MM.1S (cell line): ENCODE data around the gene E2F2.

Experiments
- CTCF ChIP-seq: fragments of 300-600 bp; sonication (generic); IDR thresholded peaks from 2 replicates; pipeline ENCODE4 v1.5.1; 2016; ENCODE audit warnings: antibody characterized with exemption, low read length, mixed read lengths
- EZH2 ChIP-seq: fragments of 300-600 bp; sonication (generic); optimal IDR thresholded peaks from 2 replicates; pipeline ENCODE3; 2017; ENCODE audit warnings: low read depth, mild to moderate bottlenecking, antibody characterized with exemption, low read length, mixed read lengths

DNA sequence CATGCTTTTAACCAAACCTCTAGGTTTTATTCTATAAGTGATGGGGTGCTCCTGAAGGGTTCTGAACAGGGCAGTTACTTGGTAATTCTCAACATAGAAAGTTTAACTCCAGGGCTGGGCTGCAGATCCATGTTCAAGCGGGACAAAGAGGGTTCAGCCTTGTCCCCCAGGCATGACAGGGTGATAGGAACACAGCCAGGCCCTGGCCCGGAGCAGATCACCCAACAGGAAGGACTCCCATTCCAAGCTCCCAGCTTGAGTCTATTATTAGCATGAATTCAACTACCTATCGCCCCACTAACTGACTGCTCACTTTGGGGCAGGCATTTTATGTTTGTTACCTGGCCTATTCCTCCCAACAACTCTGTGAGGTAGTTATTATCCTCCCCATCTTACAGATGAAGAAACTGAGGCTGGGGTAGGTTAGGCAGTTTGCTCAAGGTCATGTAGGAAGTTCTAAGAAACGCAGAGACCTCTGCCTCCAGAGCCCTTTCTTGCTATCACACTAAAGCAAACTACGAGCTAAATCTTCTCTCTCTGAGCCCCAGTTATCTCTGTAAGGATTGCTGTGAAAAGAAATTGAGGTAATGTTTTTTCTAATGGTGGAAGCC, 61.6 kb downstream of the E2F2 start:
- no peak for TF ChIP-seq CTCF
- no peak for TF ChIP-seq EZH2
